Mammary epithelial cell (primary cell): Measurements from ENCODE around the gene ZNF280A.

Experiments used
- CTCF ChIP-seq, 2 donors: IDR thresholded peaks in 1 of 2; conservative IDR thresholded peaks in 1 of 2; 2 replicates each; pipeline ENCODE4 v1.5.1; 2011 to 2012; ENCODE audit warnings: inconsistent platforms in 2 of 2, low read length in 2 of 2, mild to moderate bottlenecking in 2 of 2, control low read depth in 1 of 2, low read depth in 1 of 2; ENCODE audit not compliant: insufficient read depth in 1 of 2; ENCODE audit errors: extremely low read depth in 1 of 2
- EZH2 ChIP-seq: IDR thresholded peaks from 2 replicates; pipeline ENCODE4 v1.6.1; 2012; ENCODE audit warnings: low read length, inconsistent platforms, borderline replicate concordance

- TF ChIP-seq CTCF (conservative IDR thresholded peaks at IDR 0.05 in 1 of 2, IDR thresholded peaks at IDR 0.05 in 1 of 2; ENCODE audit: extremely low read depth in 1 of 2, insufficient read depth in 1 of 2, low read depth in 1 of 2, low read length in 2 of 2) (no peak), EZH2 (no peak)
Observed at GRCh38 chr22:22498267-22498666, 21.8 kb downstream of the ZNF280A start.
